Erythroblast (primary cell): Measurements from ENCODE around the gene NHP2.
"Not testable (repeated sequence)": the region's sequence is repeated elsewhere in the genome, so short reads cannot be mapped to it uniquely, and the experiment has no call there.

ENCODE experiments used
- DNase-seq, 2 experiments: peaks; one replicate each; lab custom pipeline; 2025; lab: John Stamatoyannopoulos, UW
- GATA1 ChIP-seq: IDR thresholded peaks from 2 replicates; pipeline ENCODE4 v1.6.1; 2011; ENCODE audit warnings: low read depth, mild to moderate bottlenecking, control low read depth, low read length, moderate library complexity
- POLR2A ChIP-seq: IDR thresholded peaks from 2 replicates; pipeline ENCODE4 v1.6.1; 2011; ENCODE audit warnings: mild to moderate bottlenecking, low read length

NHP2 gene

GRCh38 chr5:178131446-178131996 is 22.2 kb downstream of the NHP2 start:
- DNase-seq = peak; percentile 59 to 69
- TF ChIP-seq GATA1 (no peak), POLR2A (no peak)

- DNase-seq = peak; percentile 93 to 95
- TF ChIP-seq POLR2A = peak; percentile 87
- no peak for TF ChIP-seq GATA1
Measured at GRCh38 chr5:178130576-178131445, 22.9 kb downstream of the NHP2 start, which contains the start of gene RMND5B. RMND5B (plus strand) TSS chr5:178131014; CDS start chr5:178138120, 7,106 bp downstream.

- not testable (repeated sequence) for DNase-seq
Measured at GRCh38 chr5:178130234-178130575, 23.5 kb downstream of the NHP2 start.

- TF ChIP-seq POLR2A (no peak), GATA1 (no peak)
- DNase-seq = no peak
Measured at GRCh38 chr5:178129296-178129695, 24.4 kb downstream of the NHP2 start.

- TF ChIP-seq POLR2A = peak; percentile 38
- DNase-seq = peak; percentile 84 to 93
Measured at GRCh38 chr5:178127300-178128009, 26.2 kb downstream of the NHP2 start.

DNA sequence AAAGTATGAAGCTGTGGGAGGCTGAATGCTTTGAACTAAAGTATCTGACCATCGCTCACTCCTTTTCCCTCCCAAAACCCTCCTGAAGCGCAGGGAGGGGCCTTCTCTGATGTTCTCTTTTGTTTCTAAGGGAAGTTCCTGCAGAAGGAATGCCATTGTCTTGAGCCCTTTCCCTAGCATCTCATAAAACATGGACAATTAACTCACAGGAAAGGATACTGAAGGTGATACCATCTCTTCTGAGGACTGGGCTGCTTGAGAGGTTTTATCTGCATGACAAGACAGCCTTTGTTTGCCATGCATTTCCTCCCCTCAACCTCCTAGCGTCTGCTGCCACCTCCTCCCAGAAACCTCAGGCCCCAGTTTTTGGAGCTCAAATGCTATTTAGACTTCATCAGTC is 27.1 kb downstream of the NHP2 start:
- no peak for TF ChIP-seq POLR2A
- no peak for TF ChIP-seq GATA1

DNA sequence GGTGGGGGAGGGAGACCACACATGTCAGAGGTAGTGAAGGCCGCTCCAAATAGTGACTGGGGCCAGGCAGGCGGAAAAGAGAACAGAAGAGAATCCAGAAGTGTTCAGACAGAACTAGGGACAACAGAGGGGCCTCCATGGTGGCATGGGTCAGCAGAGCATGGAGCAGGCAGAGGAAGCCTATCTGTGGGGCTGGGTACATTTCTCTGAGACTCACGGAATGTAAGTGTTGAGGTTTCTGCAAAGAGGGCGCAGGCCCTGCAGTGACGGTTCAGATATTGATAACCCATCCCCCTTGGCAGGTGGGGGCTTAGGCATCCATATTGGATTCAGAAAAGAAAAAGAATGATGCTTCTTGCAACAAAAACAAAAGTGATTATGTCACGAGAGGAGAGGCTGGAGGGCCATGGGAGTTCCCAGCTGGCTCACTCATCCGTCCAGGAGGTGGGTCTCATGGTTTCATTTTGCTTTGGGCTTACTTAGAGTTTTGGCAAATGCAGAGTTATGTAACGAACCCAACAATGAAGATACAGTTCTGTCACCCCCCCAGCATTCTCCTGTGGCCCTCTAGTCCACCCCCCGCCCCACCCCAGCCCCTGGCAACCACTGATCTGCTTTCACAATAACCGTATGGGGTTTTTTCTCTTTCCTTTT is 28.3 kb downstream of the NHP2 start:
- no peak for DNase-seq
- TF ChIP-seq POLR2A = no peak
- no peak for TF ChIP-seq GATA1

More for the DNA sequence above, 27.1 kb downstream of the NHP2 start:
- peak; percentile 20 to 52 for DNase-seq

DNA sequence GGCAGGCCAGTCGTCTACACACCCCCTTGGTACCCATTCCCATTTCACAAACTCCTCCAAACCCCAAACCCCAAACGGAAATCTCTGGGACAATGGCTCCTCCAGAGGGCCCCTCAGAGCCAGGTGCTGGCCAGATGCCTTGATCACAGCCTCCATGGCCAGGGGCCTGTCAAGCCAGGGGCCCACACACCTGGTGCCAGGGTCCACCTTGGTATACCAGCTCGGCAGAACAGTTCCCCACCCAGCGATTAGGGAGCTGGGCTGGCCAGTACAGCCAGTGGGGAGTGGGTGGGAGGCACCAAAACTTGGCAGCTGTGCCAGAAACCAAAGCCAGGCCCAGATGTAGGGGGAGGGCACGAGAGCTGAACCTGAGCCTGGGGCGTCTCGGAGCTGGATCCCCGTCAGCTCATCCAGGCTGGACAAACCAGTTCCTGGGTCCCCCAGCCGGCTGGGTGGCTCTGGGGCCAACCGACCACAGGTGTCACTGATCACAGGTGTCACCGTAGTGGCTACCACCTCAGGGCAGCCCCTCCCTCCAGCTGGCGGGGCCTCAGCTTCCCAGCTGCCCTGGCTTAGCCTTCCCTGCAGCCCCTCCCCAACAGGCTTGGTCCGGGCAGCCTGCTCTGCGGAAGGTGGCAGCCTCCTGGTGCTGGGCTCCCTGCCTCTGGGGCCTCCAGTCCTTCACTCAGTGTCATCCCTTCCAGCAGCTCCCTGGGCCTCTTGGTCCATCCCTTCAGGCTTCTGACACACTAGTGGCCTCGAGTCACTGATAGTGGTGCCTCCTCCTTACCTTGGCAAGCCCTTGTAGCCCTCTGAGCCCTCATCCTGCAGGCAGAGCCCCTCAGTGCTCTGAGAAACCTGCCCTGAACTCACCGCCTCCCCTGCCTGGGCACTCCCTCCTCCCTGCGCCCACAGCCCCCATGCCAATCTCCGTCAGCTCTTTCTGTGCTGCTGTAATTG is 29.4 kb downstream of the NHP2 start:
- no peak for DNase-seq
- TF ChIP-seq GATA1 (no peak), POLR2A (no peak)

DNA sequence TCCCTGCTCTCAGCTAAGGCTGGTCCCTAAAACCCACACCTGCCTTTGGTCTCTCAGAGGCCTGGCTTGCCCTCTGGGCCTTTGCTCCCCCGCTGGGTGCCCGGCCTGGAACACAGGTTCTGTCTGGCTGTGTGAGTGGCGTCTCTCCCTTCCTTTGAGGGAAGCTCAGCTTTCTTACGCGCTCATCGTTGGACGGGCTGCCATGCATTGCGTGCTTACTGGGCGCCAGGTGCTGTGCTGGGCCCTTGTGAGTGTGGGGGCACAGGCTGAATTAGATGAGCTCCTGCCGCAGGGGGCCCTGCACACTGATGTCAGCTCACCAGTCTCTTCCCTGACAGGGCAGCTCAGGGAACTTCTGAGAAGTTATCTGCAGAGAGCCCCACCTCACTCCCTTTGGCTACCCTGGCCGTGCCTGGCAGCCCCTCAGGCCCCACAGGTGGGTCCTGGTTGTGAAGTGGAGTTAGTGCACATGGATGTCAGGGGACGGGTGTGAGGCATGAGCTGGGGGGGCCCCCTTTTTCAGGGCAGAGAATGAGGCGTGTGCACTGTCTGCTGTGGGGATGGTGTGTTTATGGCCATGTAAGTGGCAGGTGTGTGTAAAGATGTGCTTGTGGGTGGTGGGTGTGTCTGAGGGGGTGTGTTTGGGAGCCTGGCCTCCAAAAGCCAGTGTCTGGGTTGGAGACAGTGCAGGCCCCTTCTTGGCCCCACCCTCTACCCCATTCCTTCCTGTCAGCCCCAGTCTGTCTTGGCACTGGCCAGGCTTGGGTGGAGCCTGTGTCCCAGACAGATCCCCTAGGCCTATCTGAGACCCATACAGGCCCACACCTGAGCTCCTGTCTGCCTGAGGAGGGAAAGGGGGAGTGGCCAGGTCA is 30.4 kb downstream of the NHP2 start:
- DNase-seq = peak; percentile 33 to 38
- TF ChIP-seq POLR2A (no peak), GATA1 (no peak)

DNA sequence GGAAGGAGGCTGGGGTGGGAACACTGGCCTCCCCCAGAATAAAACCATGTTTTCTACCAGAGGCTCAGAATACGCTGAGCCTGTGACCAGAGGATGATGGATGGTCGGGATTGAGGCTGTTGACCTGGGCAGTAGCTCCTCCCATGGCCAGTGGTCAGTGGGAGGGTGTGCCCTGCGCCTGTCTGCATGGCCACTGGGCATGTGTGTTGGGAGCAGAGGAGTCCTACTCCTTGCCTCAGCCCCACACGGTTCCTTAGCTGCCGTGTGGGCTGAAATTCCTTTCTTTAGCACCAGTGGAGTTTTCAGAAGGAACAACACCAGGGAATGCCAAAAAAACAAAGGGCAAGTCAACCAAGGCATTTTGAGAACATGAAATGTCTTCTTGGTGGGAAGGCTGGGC is 31.3 kb downstream of the NHP2 start:
- no peak for DNase-seq
- TF ChIP-seq POLR2A (no peak), GATA1 (no peak)

DNA sequence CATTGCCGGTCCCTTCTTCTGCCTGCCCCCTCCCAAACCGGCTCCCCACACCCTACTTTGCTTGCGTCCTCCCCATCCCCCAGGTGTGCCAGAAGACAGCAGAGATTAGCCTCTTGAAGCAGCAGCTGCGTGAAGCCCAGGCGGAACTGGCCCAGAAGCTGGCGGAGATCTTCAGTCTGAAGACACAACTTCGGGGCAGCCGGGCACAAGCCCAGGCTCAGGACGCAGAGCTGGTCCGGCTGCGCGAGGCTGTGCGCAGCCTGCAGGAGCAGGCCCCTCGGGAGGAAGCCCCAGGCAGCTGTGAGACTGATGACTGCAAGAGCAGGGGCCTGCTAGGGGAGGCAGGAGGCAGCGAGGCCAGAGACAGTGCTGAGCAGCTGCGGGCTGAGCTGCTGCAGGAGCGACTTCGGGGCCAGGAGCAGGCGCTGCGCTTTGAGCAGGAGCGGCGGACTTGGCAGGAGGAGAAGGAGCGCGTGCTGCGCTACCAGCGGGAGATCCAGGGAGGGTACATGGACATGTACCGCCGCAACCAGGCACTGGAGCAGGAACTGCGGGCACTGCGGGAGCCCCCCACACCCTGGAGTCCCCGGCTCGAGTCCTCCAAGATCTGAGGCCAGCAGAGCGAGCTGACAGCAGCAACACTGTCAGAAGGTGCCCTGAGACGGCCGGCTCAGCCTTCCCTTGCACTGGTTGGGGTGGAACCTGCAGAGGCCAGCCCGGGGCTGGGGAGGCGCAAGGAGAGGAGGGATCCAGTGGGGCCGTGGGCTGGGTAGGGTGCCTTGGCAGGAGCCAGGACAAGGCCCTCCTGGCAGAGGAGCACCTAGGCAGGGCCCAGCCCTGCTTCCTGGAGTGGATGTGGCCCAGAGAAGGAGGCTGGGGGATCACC is 32.1 kb downstream of the NHP2 start:
- no peak for DNase-seq
- TF ChIP-seq POLR2A (no peak), GATA1 (no peak)
